GM18498 (cell line): ENCODE results near the gene CCNY.

ENCODE experiments used
- ATAC-seq: cut with Tn5 transposase; IDR thresholded peaks from one replicate; pipeline ENCODE4 v1.9.1; 2021; ENCODE audit warnings: mild to moderate bottlenecking, moderate library complexity; ENCODE audit not compliant: unreplicated experiment

CCNY gene

DNA sequence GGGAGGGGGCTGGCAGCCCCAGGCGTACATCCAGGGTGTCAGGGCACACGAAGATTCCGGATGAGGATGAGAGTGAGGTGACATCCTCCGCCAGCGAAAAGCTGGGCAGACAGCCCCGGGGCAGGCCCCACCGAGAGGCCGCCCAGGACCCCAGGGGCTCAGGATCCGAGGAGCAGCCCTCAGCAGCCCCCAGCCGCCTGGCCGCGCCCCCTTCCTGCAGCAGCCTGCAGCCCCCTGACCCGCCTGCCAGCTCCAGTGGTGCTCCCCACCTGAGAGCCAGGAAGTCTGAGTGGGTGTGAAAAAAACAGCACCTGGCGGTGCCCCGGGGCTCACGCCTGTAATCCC is 272.0 kb downstream of the CCNY start:
- no peak for ATAC-seq

- no peak for ATAC-seq
Measured at GRCh38 chr10:35611750-35612149, 275.4 kb downstream of the CCNY start.

GRCh38 chr10:35612385-35613106 is 276.2 kb downstream of the CCNY start:
- no peak for ATAC-seq

DNA sequence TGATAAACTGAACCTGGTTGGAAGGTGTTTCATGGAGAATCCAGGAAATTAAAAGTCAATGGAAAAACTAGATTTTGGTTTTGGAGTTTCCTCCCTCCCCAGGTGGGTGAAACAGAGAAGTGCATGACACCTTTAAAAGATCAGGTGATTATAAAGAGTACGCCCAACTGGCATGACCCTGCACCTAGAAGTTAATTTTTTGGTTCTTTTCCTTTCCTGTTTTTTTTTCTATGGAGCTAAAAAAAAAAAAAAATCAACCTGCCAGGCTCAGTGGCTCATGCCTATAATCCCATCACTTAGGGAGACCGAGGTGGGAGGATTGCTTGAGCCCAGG is 276.8 kb downstream of the CCNY start:
- ATAC-seq = no peak

GRCh38 chr10:35613597-35614226 is 277.4 kb downstream of the CCNY start:
- no peak for ATAC-seq

GRCh38 chr10:35614312-35614711 is 278.0 kb downstream of the CCNY start:
- no peak for ATAC-seq
